Activated naive CD8-positive, alpha-beta T cell treated with anti-CD3 and anti-CD28 coated beads, Interleukin-2, amount 50 U/mL, for 24 hours (primary cell): ENCODE measurements around the gene BBS2.

Experiments
- ATAC-seq: fragments of 150-1000 bp; cut with Tn5 transposase; one replicate; pipeline ENCODE4 v1.10.0; 2021
- DNase-seq: peaks from one replicate; pipeline ENCODE4 v3.0.0; 2021
- H3K27ac Mint-ChIP-seq: one replicate; pipeline ENCODE4 v1.8.0; 2021; ENCODE audit warnings: mild to moderate bottlenecking, mixed read lengths
- H3K27me3 Mint-ChIP-seq: one replicate; pipeline ENCODE4 v1.8.0; 2021; ENCODE audit warnings: mixed read lengths
- H3K36me3 Mint-ChIP-seq: one replicate; pipeline ENCODE4 v1.8.0; 2021; ENCODE audit warnings: low read depth, mixed read lengths
- H3K4me1 Mint-ChIP-seq: one replicate; pipeline ENCODE4 v1.8.0; 2021; ENCODE audit warnings: mixed read lengths
- H3K4me3 Mint-ChIP-seq: one replicate; pipeline ENCODE4 v1.8.0; 2021; ENCODE audit warnings: mild to moderate bottlenecking, moderate library complexity, mixed read lengths
- H3K9me3 Mint-ChIP-seq: one replicate; pipeline ENCODE4 v1.8.0; 2021; ENCODE audit warnings: mixed read lengths

The BBS2 gene

DNA sequence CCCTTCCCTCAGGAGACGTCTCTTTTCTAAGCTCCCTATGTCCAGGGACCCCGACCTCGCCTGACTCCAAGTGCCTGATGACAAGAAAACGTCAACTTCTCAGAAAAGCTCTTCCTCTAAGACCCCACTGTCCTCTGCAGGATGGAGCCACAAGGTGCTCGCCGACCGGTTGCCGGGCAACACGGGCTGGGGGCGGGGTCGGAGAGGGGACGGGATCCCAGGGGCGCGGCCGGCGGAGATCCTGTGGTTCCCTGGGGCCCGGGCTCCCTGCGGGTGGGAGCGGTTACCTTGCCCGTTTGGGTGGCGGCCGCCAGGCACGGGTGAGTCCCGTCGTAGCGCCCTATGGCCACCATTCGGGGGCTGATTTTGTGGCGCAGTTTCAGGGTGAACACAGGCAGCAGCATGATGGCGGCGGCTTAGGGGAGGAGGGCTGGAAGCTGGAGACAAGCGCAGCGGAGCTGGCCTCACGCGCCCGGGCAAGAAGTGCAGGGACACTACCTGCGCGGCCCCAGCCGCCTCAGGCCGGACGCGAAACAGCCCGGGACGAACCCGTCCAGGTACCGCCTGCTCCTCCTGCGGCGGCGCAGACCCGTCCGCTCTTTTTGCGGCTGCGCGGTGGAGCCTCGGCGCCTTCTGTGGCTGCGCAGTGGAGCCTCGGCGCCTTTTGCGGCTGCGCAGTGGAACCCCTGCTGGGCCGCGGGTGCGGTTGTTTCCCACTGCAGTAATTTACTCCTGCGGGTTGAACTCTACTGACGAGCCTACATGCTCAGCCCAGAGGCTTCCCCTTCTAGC lies at the start of gene BBS2:
BBS2 (minus strand) TSS at position 566 of the 792 bp plus-strand sequence; CDS start at position 404, 162 bp downstream.
- Mint-ChIP-seq H3K4me3 (peak within 1 kb of the TSS; percentile 79), H3K27ac (peak within 1 kb of the TSS; percentile 85), H3K27me3 (no peaks in the 10 kb centered on the region), H3K9me3 (no peaks in the 10 kb centered on the region), H3K36me3 (no peaks in the 10 kb centered on the region), H3K4me1 (peaks cover 35% of the 10 kb centered on the region)
- ATAC-seq (peak; percentile 88), DNase-seq (peak; percentile 94)

DNA sequence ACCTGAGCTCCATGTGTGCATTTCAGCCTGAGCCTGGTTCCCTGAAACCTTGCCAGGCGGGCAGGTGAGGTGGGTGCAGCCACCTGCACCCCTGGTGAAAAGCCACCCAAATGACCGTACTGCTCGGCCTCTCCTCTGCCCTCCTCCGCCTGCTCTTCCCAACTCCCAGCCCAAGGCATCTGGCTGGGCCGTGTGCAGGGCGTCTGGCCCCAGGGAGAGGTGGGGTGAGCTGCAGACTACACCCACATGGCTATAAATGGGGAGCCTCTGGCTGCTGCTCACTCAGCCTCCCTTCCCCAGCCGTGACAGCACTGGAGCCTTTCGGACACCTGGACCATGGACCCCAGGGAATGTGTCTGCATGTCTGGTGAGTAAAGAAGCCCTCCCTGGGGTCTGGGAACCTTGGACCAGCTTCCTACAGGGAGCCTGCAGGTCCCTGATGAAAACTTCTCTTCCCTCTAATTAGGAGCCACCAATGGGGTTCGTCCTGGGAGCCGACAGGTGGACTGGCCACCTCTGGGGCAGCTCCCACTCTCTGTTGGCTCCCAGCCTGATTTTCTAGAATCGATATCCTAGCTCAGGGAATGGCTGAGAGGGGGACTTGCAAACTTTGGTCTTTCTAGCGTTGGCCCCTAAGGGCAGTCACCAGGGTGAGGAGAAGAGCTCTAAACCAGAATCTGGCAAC lies 45.1 kb upstream of the BBS2 start, which contains the start of gene MT4:
MT4 (plus strand) TSS at position 281 of the 685 bp plus-strand sequence; CDS start at position 337, 56 bp downstream.
- H3K9me3 Mint-ChIP-seq = no peaks in the 10 kb centered on the region
- DNase-seq (no peak), ATAC-seq (no peak)
- H3K4me3 Mint-ChIP-seq = no peak within 1 kb of the TSS
- H3K4me1 Mint-ChIP-seq = no peaks in the 10 kb centered on the region
- peaks cover 16% of the 10 kb centered on the region for H3K27me3 Mint-ChIP-seq
- no peak within 1 kb of the TSS for H3K27ac Mint-ChIP-seq
- no peaks in the 10 kb centered on the region for H3K36me3 Mint-ChIP-seq

GRCh38 chr16:56561126-56561525 lies 41.3 kb upstream of the BBS2 start:
- peaks cover 14% of the 10 kb centered on the region for H3K27me3 Mint-ChIP-seq

GRCh38 chr16:56560447-56560846 lies 40.6 kb upstream of the BBS2 start:
- no peaks in the 10 kb centered on the region for H3K36me3 Mint-ChIP-seq
- DNase-seq = no peak
- H3K27ac Mint-ChIP-seq = no peak overlapping the region
- H3K27me3 Mint-ChIP-seq = peaks cover 12% of the 10 kb centered on the region
- ATAC-seq = no peak
- no peaks in the 10 kb centered on the region for H3K9me3 Mint-ChIP-seq
- no peaks in the 10 kb centered on the region for H3K4me1 Mint-ChIP-seq
- no peak overlapping the region for H3K4me3 Mint-ChIP-seq

More at GRCh38 chr16:56561126-56561525, 41.3 kb upstream of the BBS2 start:
- H3K4me3 Mint-ChIP-seq = no peak overlapping the region
- H3K4me1 Mint-ChIP-seq = no peaks in the 10 kb centered on the region
- H3K27ac Mint-ChIP-seq = no peak overlapping the region
- H3K36me3 Mint-ChIP-seq = no peaks in the 10 kb centered on the region
- ATAC-seq = no peak
- DNase-seq = no peak
- H3K9me3 Mint-ChIP-seq = no peaks in the 10 kb centered on the region

DNA sequence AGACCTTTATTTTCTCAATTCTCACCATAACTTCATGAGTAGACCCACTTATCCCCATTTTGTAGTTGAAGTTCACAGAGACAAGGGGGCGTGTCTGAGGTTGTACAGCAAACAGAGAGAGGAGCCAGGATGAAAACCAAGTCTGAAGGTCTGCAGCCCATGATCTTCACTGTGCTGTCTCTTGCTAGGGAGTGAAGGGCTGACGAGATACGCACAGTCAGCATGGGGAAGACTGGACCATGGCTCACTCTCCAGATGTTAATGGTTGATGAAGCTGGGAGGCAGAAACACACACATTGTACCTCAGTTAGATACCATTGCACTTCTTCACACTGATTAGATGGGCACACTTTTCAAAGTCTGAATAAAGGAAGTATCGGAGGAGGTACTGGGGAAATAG lies 39.3 kb upstream of the BBS2 start:
- ATAC-seq (no peak), DNase-seq (no peak)
- no peak overlapping the region for H3K27ac Mint-ChIP-seq
- no peaks in the 10 kb centered on the region for H3K4me1 Mint-ChIP-seq
- H3K4me3 Mint-ChIP-seq = no peak overlapping the region
- H3K36me3 Mint-ChIP-seq = no peaks in the 10 kb centered on the region
- peaks cover 16% of the 10 kb centered on the region for H3K27me3 Mint-ChIP-seq
- H3K9me3 Mint-ChIP-seq = no peaks in the 10 kb centered on the region

DNA sequence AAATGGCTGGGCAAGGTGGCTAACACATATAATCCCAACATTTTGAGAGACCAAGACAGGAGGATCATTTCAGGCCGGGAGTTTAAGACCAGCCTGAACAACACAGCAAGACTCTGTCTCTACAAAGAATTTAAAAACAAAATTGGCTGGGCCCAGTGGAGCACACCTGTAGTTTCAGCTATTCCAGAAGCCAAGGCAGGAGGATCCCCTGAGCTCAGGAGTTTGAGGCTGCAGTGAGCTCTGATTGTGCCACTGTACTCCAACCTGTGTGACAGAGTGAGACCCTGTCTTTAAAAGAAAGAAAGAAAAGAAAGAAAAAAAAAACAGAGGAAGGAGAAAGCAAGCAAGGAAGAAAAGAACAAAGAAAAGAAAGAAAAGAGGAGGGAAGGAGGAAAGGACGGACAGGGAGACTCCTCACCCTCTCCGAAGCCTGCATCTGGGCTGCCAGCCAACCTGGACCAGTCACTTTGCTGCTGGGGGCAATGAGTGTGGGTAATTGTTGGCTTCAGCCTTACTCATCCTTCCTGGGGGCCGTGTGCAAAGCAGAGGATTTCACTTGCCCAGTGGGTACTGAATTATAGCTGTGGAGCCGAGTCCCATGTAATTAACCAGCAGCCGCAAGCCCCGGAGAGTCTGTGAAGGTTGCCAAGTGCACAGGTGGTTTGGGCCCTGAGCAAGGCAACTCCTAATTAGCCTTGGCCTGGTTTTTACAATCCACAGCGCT lies 38.4 kb upstream of the BBS2 start:
- no peak overlapping the region for H3K27ac Mint-ChIP-seq
- H3K4me3 Mint-ChIP-seq = no peak overlapping the region
- no peaks in the 10 kb centered on the region for H3K4me1 Mint-ChIP-seq

GRCh38 chr16:56554441-56554840 lies 34.6 kb upstream of the BBS2 start:
- H3K9me3 Mint-ChIP-seq = no peaks in the 10 kb centered on the region
- H3K4me1 Mint-ChIP-seq = peaks cover 5% of the 10 kb centered on the region
- H3K36me3 Mint-ChIP-seq = no peaks in the 10 kb centered on the region
- H3K27me3 Mint-ChIP-seq = peaks cover 13% of the 10 kb centered on the region
- ATAC-seq = no peak
- H3K27ac Mint-ChIP-seq = no peak overlapping the region
- H3K4me3 Mint-ChIP-seq = no peak overlapping the region
- DNase-seq = no peak

More for the DNA sequence above, 38.4 kb upstream of the BBS2 start:
- peaks cover 19% of the 10 kb centered on the region for H3K27me3 Mint-ChIP-seq
- no peaks in the 10 kb centered on the region for H3K36me3 Mint-ChIP-seq
- no peaks in the 10 kb centered on the region for H3K9me3 Mint-ChIP-seq
- DNase-seq (no peak), ATAC-seq (no peak)

- no peak for DNase-seq
- ATAC-seq = no peak
- Mint-ChIP-seq H3K27ac (no peak overlapping the region), H3K27me3 (peaks cover 11% of the 10 kb centered on the region), H3K4me3 (no peak overlapping the region), H3K36me3 (no peaks in the 10 kb centered on the region), H3K9me3 (no peaks in the 10 kb centered on the region), H3K4me1 (peaks cover 17% of the 10 kb centered on the region)
Observed at GRCh38 chr16:56551796-56552738, 32.2 kb upstream of the BBS2 start.

GRCh38 chr16:56549744-56550385 lies 30.0 kb upstream of the BBS2 start:
- peak; percentile 84 for ATAC-seq

GRCh38 chr16:56549161-56549560 lies 29.3 kb upstream of the BBS2 start:
- no peak overlapping the region for H3K27ac Mint-ChIP-seq
- no peak for DNase-seq
- peaks cover 3% of the 10 kb centered on the region for H3K27me3 Mint-ChIP-seq
- H3K9me3 Mint-ChIP-seq = no peaks in the 10 kb centered on the region
- H3K4me3 Mint-ChIP-seq = no peak overlapping the region
- H3K36me3 Mint-ChIP-seq = no peaks in the 10 kb centered on the region
- no peak for ATAC-seq
- H3K4me1 Mint-ChIP-seq = peaks cover 17% of the 10 kb centered on the region

More at GRCh38 chr16:56549744-56550385, 30.0 kb upstream of the BBS2 start:
- no peak overlapping the region for H3K4me3 Mint-ChIP-seq
- H3K9me3 Mint-ChIP-seq = no peaks in the 10 kb centered on the region
- peaks cover 4% of the 10 kb centered on the region for H3K27me3 Mint-ChIP-seq
- no peak overlapping the region for H3K27ac Mint-ChIP-seq
- H3K36me3 Mint-ChIP-seq = no peaks in the 10 kb centered on the region
- peaks cover 17% of the 10 kb centered on the region for H3K4me1 Mint-ChIP-seq
- DNase-seq = no peak

DNA sequence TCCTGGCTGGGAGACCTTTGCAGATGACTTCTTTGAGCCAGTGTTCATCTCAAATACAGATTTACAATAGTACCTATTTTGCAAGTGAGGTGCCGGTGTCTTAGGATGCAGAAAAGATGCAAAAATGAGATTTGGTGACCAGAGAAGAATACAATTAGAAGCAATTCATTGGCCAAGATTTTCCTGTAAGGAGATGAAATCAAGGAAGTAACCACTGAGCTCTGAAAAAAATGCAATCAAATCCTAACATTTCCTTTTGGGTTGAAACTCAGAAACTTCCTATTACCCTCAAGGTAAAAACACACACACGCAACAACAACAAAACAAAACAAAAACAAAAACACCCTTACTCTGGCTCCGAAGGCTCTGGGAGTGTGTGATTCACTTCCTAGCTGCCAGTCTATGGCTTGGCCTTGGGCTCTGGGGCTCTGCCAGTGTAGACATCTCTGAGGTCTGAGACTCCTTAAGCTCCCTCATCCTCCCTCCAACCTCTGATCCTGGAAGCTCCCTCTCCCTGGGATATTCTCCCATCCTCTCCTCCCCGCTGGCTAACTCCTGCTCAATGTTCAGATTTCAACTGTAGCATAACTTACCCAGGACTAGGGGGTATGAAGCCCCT lies 28.2 kb upstream of the BBS2 start:
- no peaks in the 10 kb centered on the region for H3K36me3 Mint-ChIP-seq
- H3K4me3 Mint-ChIP-seq = no peak overlapping the region
- H3K9me3 Mint-ChIP-seq = no peaks in the 10 kb centered on the region
- H3K27me3 Mint-ChIP-seq = no peaks in the 10 kb centered on the region
- H3K4me1 Mint-ChIP-seq = peaks cover 17% of the 10 kb centered on the region
- no peak for DNase-seq
- H3K27ac Mint-ChIP-seq = peak overlapping the region; percentile 62
- no peak for ATAC-seq

- Mint-ChIP-seq H3K36me3 (no peaks in the 10 kb centered on the region), H3K4me1 (peaks cover 17% of the 10 kb centered on the region), H3K9me3 (no peaks in the 10 kb centered on the region), H3K4me3 (no peak overlapping the region), H3K27me3 (peaks cover 1% of the 10 kb centered on the region), H3K27ac (peak overlapping the region; percentile 62)
- DNase-seq (no peak), ATAC-seq (no peak)
Observed at GRCh38 chr16:56547120-56547948, 27.5 kb upstream of the BBS2 start.
